WTC11 (cell line): ENCODE measurements around the gene SYK. TPM values are rescaled to one million over a fixed set of nuclear protein-coding genes. Genes with fewer than 3 reads are reported as not detected.

Experiments used
- ATAC-seq: fragments of 200-7000 bp; cut with Tn5 transposase; 2 replicates; pipeline ENCODE4 v1.10.0; 2021; ENCODE audit warnings: mild to moderate bottlenecking, moderate library complexity
- CTCF ChIA-PET: fragments of 300-600 bp; sonication (Branson Sonifier 250); formaldehyde crosslinking; loops from one replicate; lab custom pipeline; 2021; ENCODE audit warnings: antibody characterized with exemption; lab: Charles Lee
- POLR2A ChIA-PET: fragments of 350-600 bp; sonication (Branson Sonifier 250); formaldehyde crosslinking; loops from one replicate; lab custom pipeline; 2021; ENCODE audit warnings: antibody characterized with exemption; lab: Charles Lee
- DNase-seq: peaks from one replicate; pipeline ENCODE4 v3.0.0; 2021; ENCODE audit warnings: low spot score
- H3K27ac Mint-ChIP-seq: 2 replicates; pipeline ENCODE4 v1.8.0; 2021; ENCODE audit warnings: mixed read lengths
- H3K27me3 Mint-ChIP-seq: 2 replicates; pipeline ENCODE4 v1.8.0; 2021; ENCODE audit warnings: low read depth, mild to moderate bottlenecking, moderate library complexity, mixed read lengths
- H3K36me3 Mint-ChIP-seq: 2 replicates; pipeline ENCODE4 v1.8.0; 2021; ENCODE audit warnings: mixed read lengths
- H3K4me1 Mint-ChIP-seq: 2 replicates; pipeline ENCODE4 v1.8.0; 2022; ENCODE audit warnings: mixed read lengths
- H3K4me3 Mint-ChIP-seq: 2 replicates; pipeline ENCODE4 v1.8.0; 2021; ENCODE audit warnings: mild to moderate bottlenecking, moderate library complexity, mixed read lengths
- H3K9me3 Mint-ChIP-seq: 2 replicates; pipeline ENCODE4 v1.8.0; 2021; ENCODE audit warnings: mixed read lengths
- CBFB ChIP-seq: sonication (generic); formaldehyde crosslinking; IDR thresholded peaks from 2 replicates; pipeline ENCODE4 v1.8.1; 2022; ENCODE audit warnings: mild to moderate bottlenecking, low read depth, missing genetic modification reagents
- EMX1 ChIP-seq: fragments of 250-450 bp; sonication (Bioruptor Pico); IDR thresholded peaks from 2 replicates; pipeline ENCODE4 v1.8.0; 2021; ENCODE audit warnings: mild to moderate bottlenecking
- GRHL2 ChIP-seq: fragments of 250-450 bp; sonication (Bioruptor Pico); IDR thresholded peaks from 2 replicates; pipeline ENCODE4 v1.8.0; 2022; ENCODE audit warnings: mild to moderate bottlenecking, moderate library complexity; ENCODE audit not compliant: insufficient replicate concordance, severe bottlenecking
- HMGA2 ChIP-seq: fragments of 250-450 bp; sonication (Bioruptor Pico); IDR thresholded peaks from 2 replicates; pipeline ENCODE4 v1.4.0; 2021; ENCODE audit warnings: mild to moderate bottlenecking, moderate library complexity
- IRF2 ChIP-seq: sonication (generic); formaldehyde crosslinking; IDR thresholded peaks from 2 replicates; pipeline ENCODE4 v1.8.0; 2022; ENCODE audit warnings: low read depth, missing genetic modification reagents, borderline replicate concordance
- MXD4 ChIP-seq: fragments of 250-450 bp; sonication (Bioruptor Pico); IDR thresholded peaks from 2 replicates; pipeline ENCODE4 v1.8.0; 2021; ENCODE audit warnings: mild to moderate bottlenecking, moderate library complexity, borderline replicate concordance
- NFATC4 ChIP-seq: fragments of 250-450 bp; sonication (Bioruptor Pico); IDR thresholded peaks from 2 replicates; pipeline ENCODE4 v1.9.0; 2021; ENCODE audit warnings: mild to moderate bottlenecking
- SMAD4 ChIP-seq: sonication (generic); formaldehyde crosslinking; IDR thresholded peaks from 2 replicates; pipeline ENCODE4 v1.8.0; 2022; ENCODE audit warnings: mild to moderate bottlenecking, missing genetic modification reagents
- TP53 ChIP-seq: sonication (generic); formaldehyde crosslinking; IDR thresholded peaks from 2 replicates; pipeline ENCODE4 v1.8.1; 2023; ENCODE audit warnings: mild to moderate bottlenecking, missing genetic modification reagents
- ZMAT4 ChIP-seq: fragments of 250-450 bp; sonication (Bioruptor Pico); IDR thresholded peaks from 2 replicates; pipeline ENCODE4 v1.9.0; 2021; ENCODE audit warnings: mild to moderate bottlenecking
- ZNF416 ChIP-seq: fragments of 250-450 bp; sonication (Bioruptor Pico); IDR thresholded peaks from 2 replicates; pipeline ENCODE4 v1.9.0; 2021; ENCODE audit warnings: mild to moderate bottlenecking, inconsistent platforms
- total RNA-seq: library from RNA; stranded (reverse); gene quantifications from 3 replicates; pipeline ENCODE4 v1.2.3, GENCODE V29; 2021
- TF ChIP-seq, protein P1 (sequence below): sonication (generic); formaldehyde crosslinking; IDR thresholded peaks from 2 replicates; pipeline ENCODE4 v1.8.1; 2023; ENCODE audit warnings: mild to moderate bottlenecking, moderate library complexity, missing genetic modification reagents
- TF ChIP-seq, protein P2 (sequence below): sonication (generic); formaldehyde crosslinking; conservative IDR thresholded peaks from 2 replicates; pipeline ENCODE4 v1.8.1; 2022; ENCODE audit warnings: mild to moderate bottlenecking, missing genetic modification reagents
- TF ChIP-seq, protein P3 (sequence below): sonication (generic); formaldehyde crosslinking; IDR thresholded peaks from 2 replicates; pipeline ENCODE4 v1.8.0; 2022; ENCODE audit warnings: mild to moderate bottlenecking, missing genetic modification reagents
- TF ChIP-seq, protein P4 (sequence below): fragments of 200-600 bp; IDR thresholded peaks from 2 replicates; pipeline ENCODE4 v1.8.0; 2022; ENCODE audit warnings: antibody characterized with exemption

Gene SYK
- total RNA-seq, 1 experiment from 2014 or later = 7.4 TPM

DNA sequence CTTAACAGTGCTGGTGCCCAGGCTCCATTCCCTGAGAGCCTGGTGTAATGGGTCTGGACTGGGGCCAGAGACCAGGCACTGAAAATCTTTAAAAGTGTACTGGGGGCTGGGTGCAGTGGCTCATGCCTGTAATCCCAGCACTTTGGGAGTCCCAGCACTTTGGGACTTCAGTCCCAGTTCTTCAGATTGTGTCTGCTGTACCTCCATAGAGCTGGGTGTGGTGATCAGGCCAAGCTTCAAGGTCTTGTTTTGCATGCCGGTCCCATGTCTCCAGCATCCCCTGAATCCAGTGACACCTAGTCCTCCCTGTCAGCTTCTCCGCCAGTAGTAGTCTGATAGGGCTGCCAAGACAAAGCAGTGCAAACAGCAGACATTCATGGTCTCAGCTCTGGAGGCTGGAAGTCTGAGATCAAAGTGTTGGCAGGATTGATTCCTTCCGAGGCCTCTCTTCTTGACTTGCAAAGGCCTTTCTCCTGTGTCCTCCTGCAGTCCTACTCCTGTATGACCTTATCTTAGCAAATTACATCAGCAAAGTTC lies 108.2 kb downstream of the SYK start (continued):
- TF ChIP-seq, protein P1, sequence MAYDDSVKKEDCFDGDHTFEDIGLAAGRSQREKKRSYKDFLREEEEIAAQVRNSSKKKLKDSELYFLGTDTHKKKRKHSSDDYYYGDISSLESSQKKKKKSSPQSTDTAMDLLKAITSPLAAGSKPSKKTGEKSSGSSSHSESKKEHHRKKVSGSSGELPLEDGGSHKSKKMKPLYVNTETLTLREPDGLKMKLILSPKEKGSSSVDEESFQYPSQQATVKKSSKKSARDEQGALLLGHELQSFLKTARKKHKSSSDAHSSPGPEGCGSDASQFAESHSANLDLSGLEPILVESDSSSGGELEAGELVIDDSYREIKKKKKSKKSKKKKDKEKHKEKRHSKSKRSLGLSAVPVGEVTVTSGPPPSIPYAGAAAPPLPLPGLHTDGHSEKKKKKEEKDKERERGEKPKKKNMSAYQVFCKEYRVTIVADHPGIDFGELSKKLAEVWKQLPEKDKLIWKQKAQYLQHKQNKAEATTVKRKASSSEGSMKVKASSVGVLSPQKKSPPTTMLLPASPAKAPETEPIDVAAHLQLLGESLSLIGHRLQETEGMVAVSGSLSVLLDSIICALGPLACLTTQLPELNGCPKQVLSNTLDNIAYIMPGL (CRISPR knock-in tag) = no peak
- TF ChIP-seq EMX1 (CRISPR knock-in tag) = no peak

- no peaks in the 10 kb centered on the region for H3K9me3 Mint-ChIP-seq
- no peak overlapping the region for H3K4me3 Mint-ChIP-seq
- DNase-seq = no peak
- H3K36me3 Mint-ChIP-seq = no peaks in the 10 kb centered on the region
- no peaks in the 10 kb centered on the region for H3K4me1 Mint-ChIP-seq
- ChIA-PET CTCF (interaction anchor here (0.5 to 3.6 kb wide), 52 partner anchors 9 to 1074 kb away, joined by 3 to 69 read pairs (median 5); partner anchors contain the start of gene NFIL3), POLR2A (interaction anchor here (2.1 kb wide), 1 partner anchor 510 kb away, joined by 8 read pairs; the partner anchor contains the start of gene NFIL3)
- no peak for ATAC-seq
- no peak overlapping the region for H3K27ac Mint-ChIP-seq
- H3K27me3 Mint-ChIP-seq = no peaks in the 10 kb centered on the region
- TF ChIP-seq, protein P2, sequence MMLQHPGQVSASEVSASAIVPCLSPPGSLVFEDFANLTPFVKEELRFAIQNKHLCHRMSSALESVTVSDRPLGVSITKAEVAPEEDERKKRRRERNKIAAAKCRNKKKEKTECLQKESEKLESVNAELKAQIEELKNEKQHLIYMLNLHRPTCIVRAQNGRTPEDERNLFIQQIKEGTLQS (CRISPR knock-in tag) = no peak
- no peak for TF ChIP-seq CBFB
- TF ChIP-seq ZNF416 = no peak
- no peak for TF ChIP-seq ZMAT4 (CRISPR knock-in tag)
- TF ChIP-seq MXD4 (CRISPR knock-in tag) = no peak
- TF ChIP-seq, protein P3, sequence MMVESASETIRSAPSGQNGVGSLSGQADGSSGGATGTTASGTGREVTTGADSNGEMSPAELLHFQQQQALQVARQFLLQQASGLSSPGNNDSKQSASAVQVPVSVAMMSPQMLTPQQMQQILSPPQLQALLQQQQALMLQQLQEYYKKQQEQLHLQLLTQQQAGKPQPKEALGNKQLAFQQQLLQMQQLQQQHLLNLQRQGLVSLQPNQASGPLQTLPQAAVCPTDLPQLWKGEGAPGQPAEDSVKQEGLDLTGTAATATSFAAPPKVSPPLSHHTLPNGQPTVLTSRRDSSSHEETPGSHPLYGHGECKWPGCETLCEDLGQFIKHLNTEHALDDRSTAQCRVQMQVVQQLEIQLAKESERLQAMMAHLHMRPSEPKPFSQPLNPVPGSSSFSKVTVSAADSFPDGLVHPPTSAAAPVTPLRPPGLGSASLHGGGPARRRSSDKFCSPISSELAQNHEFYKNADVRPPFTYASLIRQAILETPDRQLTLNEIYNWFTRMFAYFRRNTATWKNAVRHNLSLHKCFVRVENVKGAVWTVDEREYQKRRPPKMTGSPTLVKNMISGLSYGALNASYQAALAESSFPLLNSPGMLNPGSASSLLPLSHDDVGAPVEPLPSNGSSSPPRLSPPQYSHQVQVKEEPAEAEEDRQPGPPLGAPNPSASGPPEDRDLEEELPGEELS (CRISPR knock-in tag) = no peak
- TF ChIP-seq IRF2 (CRISPR knock-in tag) = no peak
- no peak for TF ChIP-seq GRHL2 (CRISPR knock-in tag)
- no peak for TF ChIP-seq TP53
These were observed 112.6 kb downstream of the SYK start for GRCh38 chr9:90914196-90914595.

GRCh38 chr9:90914868-90915483 lies 113.4 kb downstream of the SYK start:
- POLR2A ChIA-PET = interaction anchor here (2.1 kb wide), 1 partner anchor 509 kb away, joined by 8 read pairs; the partner anchor contains the start of gene NFIL3
- no peaks in the 10 kb centered on the region for H3K9me3 Mint-ChIP-seq
- no peak overlapping the region for H3K4me3 Mint-ChIP-seq
- TF ChIP-seq SMAD4 = no peak
- TF ChIP-seq NFATC4 (CRISPR knock-in tag) = no peak
- no peak for TF ChIP-seq HMGA2 (CRISPR knock-in tag)
- TF ChIP-seq, protein P4, sequence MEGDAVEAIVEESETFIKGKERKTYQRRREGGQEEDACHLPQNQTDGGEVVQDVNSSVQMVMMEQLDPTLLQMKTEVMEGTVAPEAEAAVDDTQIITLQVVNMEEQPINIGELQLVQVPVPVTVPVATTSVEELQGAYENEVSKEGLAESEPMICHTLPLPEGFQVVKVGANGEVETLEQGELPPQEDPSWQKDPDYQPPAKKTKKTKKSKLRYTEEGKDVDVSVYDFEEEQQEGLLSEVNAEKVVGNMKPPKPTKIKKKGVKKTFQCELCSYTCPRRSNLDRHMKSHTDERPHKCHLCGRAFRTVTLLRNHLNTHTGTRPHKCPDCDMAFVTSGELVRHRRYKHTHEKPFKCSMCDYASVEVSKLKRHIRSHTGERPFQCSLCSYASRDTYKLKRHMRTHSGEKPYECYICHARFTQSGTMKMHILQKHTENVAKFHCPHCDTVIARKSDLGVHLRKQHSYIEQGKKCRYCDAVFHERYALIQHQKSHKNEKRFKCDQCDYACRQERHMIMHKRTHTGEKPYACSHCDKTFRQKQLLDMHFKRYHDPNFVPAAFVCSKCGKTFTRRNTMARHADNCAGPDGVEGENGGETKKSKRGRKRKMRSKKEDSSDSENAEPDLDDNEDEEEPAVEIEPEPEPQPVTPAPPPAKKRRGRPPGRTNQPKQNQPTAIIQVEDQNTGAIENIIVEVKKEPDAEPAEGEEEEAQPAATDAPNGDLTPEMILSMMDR = peak; percentile 86
- no peaks in the 10 kb centered on the region for H3K36me3 Mint-ChIP-seq
- ATAC-seq (peak; percentile 95), DNase-seq (peak; percentile 82)
- H3K27ac Mint-ChIP-seq = no peak overlapping the region
- no peaks in the 10 kb centered on the region for H3K27me3 Mint-ChIP-seq
- CTCF ChIA-PET = interaction anchor here (0.5 to 3.6 kb wide), 85 partner anchors 10 to 1073 kb away, joined by 3 to 69 read pairs (median 4); partner anchors contain the start of gene NFIL3
- no peaks in the 10 kb centered on the region for H3K4me1 Mint-ChIP-seq
